HG02943 (cell line): ENCODE measurements around the gene LRRC36.

Experiments
- ATAC-seq: cut with Tn5 transposase; IDR thresholded peaks from one replicate; pipeline ENCODE4 v1.9.1; 2021; ENCODE audit warnings: mild to moderate bottlenecking, low read depth, moderate library complexity; ENCODE audit not compliant: unreplicated experiment

LRRC36 gene

DNA sequence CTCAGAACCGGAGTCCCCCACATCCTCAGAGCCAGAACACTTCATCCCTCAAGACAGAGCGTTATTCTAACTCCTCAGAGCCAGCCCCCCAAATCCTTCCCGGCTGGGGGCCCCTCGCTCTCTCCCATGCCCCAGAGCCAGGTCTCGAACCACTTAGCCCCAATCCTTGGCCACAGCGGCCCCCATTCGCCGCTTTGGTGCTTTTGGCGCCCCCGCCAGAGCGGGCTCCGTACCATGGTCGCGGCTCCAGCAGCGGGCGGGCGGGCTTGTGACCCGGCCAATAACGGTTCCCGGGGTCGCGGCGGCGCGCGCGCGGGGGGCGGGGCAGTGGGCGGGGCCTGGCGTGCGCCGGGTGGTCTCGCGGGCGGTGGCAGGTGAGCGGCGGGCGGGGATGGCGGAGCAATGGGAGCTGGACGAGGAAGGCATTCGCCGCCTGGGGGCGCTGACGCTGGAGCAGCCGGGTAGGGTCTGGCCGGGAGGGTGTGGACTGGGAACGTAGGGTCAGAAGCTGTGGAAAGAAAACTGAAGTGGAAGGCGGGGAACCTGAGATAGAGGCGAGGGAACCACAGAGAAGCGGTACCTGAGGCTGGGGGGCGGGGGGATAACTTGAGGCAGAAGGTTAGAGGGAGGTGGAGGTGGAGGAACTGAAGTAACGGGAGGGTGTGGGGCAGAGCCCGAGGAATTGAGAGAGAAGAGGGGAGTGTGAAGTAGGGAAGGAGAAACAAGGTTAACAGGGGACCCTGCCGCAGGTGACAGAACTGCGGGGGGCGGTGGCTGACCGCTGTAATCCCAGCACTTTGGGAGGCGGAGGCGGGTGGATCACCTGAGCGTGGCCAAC lies at the start of gene LRRC36, which contains the start of gene KCTD19:
Gene LRRC36 (plus strand): TSS at position 344 of the 838 bp plus-strand sequence. CDS start 48 bp downstream, at position 392.
Gene KCTD19 (minus strand): TSS at position 270 of the 838 bp plus-strand sequence. CDS start 34 bp downstream, at position 236.
- no peak for ATAC-seq

GRCh38 chr16:67277294-67277998 lies 49.2 kb upstream of the LRRC36 start:
- ATAC-seq = no peak

- no peak for ATAC-seq
These were observed 48.4 kb upstream of the LRRC36 start for GRCh38 chr16:67277999-67278772.

GRCh38 chr16:67278773-67279295 lies 47.8 kb upstream of the LRRC36 start:
- no peak for ATAC-seq

- ATAC-seq = no peak
These were observed 47.1 kb upstream of the LRRC36 start, which contains the start of gene PLEKHG4 for GRCh38 chr16:67279296-67280089. Gene PLEKHG4, plus strand, starts transcription at chr16:67279532. Its CDS starts 513 bp downstream, at chr16:67280045.

DNA sequence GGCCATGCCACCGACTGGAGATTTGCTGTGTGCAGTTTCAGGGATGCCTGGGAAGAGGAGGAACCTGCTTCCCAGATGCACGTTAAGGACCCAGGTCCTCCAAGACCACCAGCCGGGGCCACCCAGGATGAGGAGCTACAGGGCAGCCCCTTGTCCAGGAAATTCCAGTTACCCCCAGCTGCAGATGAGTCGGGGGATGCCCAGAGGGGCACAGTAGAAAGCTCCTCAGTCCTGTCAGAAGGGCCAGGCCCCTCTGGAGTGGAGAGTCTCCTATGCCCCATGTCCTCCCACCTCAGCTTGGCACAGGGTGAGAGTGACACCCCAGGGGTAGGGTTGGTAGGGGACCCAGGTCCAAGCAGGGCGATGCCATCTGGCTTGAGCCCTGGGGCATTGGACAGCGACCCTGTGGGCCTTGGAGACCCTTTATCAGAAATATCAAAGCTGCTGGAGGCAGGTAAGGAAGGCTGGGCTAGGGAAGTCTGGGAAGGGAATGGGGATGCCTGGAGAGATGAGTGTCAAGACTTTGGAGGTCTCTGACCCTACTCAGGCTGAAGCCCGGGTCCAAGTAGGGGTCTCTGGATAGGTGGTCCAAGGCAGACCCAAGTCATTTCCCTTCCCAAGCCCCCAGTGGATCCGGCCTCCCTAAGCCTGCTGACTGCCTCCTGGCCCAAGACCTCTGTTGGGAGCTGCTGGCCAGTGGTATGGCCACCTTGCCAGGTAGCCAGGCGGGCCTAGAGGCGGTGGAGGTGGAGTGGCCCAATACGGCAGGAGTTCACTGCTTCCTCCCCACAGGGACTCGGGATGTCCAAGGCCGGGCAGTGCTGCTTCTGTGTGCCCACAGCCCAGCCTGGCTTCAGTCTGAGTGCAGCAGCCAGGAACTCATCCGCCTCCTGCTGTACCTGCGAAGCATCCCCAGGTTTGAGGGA lies 46.3 kb upstream of the LRRC36 start:
- ATAC-seq = no peak

- no peak for ATAC-seq
These were observed 44.8 kb upstream of the LRRC36 start for GRCh38 chr16:67281536-67282446.

DNA sequence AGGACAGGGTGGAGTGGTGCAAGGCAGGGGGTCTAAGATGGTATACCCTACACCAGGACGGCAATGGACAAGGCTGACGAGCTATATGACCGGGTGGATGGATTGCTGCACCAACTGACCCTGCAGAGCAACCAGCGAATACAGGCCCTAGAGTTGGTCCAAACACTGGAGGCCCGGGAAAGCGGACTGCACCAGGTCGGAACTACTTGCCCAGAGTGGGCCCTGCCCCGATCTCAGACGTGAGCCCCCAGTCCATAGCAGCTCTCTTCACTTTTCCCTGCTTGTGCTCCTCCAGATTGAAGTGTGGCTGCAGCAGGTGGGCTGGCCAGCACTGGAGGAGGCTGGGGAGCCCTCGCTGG lies 44.2 kb upstream of the LRRC36 start:
- ATAC-seq = no peak

GRCh38 chr16:67283039-67283825 lies 43.4 kb upstream of the LRRC36 start:
- no peak for ATAC-seq

GRCh38 chr16:67283826-67284555 lies 42.6 kb upstream of the LRRC36 start:
- no peak for ATAC-seq

GRCh38 chr16:67284699-67285646 lies 41.6 kb upstream of the LRRC36 start:
- ATAC-seq = no peak

DNA sequence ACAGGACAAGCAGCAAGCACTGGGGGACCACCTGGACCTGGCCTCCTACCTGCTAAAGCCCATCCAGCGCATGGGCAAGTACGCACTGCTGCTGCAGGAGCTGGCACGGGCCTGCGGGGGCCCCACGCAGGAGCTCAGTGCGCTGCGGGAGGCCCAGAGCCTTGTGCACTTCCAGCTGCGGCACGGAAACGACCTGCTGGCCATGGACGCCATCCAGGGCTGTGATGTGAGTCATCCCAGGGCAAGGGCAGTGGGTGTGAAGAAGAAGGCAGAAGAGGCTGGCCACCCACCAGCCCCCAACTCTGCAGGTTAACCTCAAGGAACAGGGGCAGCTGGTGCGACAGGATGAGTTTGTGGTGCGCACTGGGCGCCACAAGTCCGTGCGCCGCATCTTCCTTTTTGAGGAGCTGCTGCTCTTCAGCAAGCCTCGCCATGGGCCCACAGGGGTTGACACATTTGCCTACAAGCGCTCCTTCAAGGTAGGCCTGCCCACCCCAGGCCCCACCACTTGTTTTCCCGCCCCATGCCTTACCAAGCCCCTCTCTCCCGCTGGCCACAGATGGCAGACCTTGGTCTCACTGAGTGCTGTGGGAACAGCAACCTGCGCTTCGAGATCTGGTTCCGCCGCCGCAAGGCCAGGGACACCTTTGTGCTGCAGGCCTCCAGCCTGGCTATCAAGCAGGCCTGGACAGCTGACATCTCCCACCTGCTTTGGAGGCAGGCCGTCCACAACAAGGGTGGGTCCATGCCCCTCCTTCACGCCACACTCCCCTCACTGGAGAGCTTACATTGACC lies 40.0 kb upstream of the LRRC36 start:
- ATAC-seq = no peak

DNA sequence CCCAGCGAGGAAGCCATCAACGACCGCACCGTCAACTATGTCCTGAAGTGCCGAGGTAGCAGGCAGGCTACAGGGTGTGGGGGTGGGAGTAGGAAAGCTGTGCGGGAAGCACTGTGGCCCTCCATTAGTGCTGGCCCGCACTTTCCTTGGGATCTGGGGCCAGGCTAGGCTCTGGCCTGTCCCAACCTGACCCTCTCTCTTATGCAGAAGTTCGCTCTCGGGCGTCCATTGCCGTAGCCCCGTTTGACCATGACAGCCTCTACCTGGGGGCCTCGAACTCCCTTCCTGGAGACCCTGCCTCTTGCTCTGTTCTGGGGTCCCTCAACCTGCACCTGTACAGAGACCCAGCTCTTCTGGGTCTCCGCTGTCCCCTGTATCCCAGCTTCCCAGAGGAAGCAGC lies 38.7 kb upstream of the LRRC36 start:
- no peak for ATAC-seq

- ATAC-seq = no peak
These were observed 35.2 kb upstream of the LRRC36 start for GRCh38 chr16:67291461-67291860.
